Stimulated activated CD4-positive, alpha-beta T cell treated with anti-CD3 and anti-CD28 coated beads, Interleukin-1b, Interleukin-23, amount 100 ng/mL, for 24 hours (primary cell): ENCODE measurements around the gene AFG1L.

Source experiments
- DNase-seq, 4 experiments: peaks; one replicate each; pipeline ENCODE4 v3.0.0-alpha.2; 2020; ENCODE audit warnings: low read depth in 4 of 4, low spot score in 1 of 4

Gene AFG1L

GRCh38 chr6:108452711-108453195 is 157.9 kb downstream of the AFG1L start:
- no peak for DNase-seq

- DNase-seq, result no peak
Observed at GRCh38 chr6:108453601-108454185, 158.8 kb downstream of the AFG1L start.

GRCh38 chr6:108454356-108454755 is 159.5 kb downstream of the AFG1L start:
- DNase-seq, result no peak

- DNase-seq, result no peak
Observed at GRCh38 chr6:108455688-108456087, 160.8 kb downstream of the AFG1L start.

- DNase-seq, result no peak
Observed at GRCh38 chr6:108463784-108464183, 168.9 kb downstream of the AFG1L start.

- DNase-seq, result no peak
Observed at GRCh38 chr6:108464418-108465097, 169.7 kb downstream of the AFG1L start.

- no peak for DNase-seq
Observed at GRCh38 chr6:108465098-108465495, 170.2 kb downstream of the AFG1L start.

GRCh38 chr6:108468346-108468745 is 173.5 kb downstream of the AFG1L start:
- DNase-seq, result no peak

- DNase-seq, result no peak
Observed at GRCh38 chr6:108469316-108469715, 174.5 kb downstream of the AFG1L start.

- no peak for DNase-seq
Observed at GRCh38 chr6:108473197-108473596, 178.3 kb downstream of the AFG1L start.

- no peak for DNase-seq
Observed at GRCh38 chr6:108476376-108476775, 181.5 kb downstream of the AFG1L start.

- DNase-seq, result no peak
Observed at GRCh38 chr6:108476847-108477430, 182.1 kb downstream of the AFG1L start.

- no peak for DNase-seq
Observed at GRCh38 chr6:108482559-108482958, 187.7 kb downstream of the AFG1L start.

- no peak for DNase-seq
Observed at GRCh38 chr6:108484016-108484415, 189.2 kb downstream of the AFG1L start.

- DNase-seq, result no peak
Observed at GRCh38 chr6:108489699-108490098, 194.8 kb downstream of the AFG1L start.

- DNase-seq, result no peak
Observed at GRCh38 chr6:108492131-108492766, 197.4 kb downstream of the AFG1L start.

- no peak for DNase-seq
Observed at GRCh38 chr6:108494434-108494833, 199.6 kb downstream of the AFG1L start.

- no peak for DNase-seq
Observed at GRCh38 chr6:108497883-108498282, 203.0 kb downstream of the AFG1L start.

GRCh38 chr6:108501559-108501958 is 206.7 kb downstream of the AFG1L start:
- no peak for DNase-seq

- no peak for DNase-seq
Observed at GRCh38 chr6:108502832-108503231, 208.0 kb downstream of the AFG1L start.

GRCh38 chr6:108507316-108507715 is 212.5 kb downstream of the AFG1L start:
- no peak for DNase-seq
